ENCODE measurements around the gene RNF135. TPM values are rescaled to one million over a fixed set of nuclear protein-coding genes. Genes with fewer than 3 reads are reported as not detected.
"Not testable (repeated sequence)": the region's sequence is repeated elsewhere in the genome, so short reads cannot be mapped to it uniquely, and the experiment has no call there.

The RNF135 gene
- total RNA-seq, 5 donors from 2014 or later (not counting 1 experiment from before 2014, with no cell fraction given): 2.1 to 7.8 (median 6.4) TPM

GRCh38 chr17:30927756-30928155 is 43.1 kb upstream of the RNF135 start:
- Mint-ChIP-seq H3K27me3 (peaks cover 29 to 38% of the 10 kb centered on the region in 2 donors), H3K36me3 (no peaks in the 10 kb centered on the region), H3K9me3 (no peaks in the 10 kb centered on the region), H3K27ac (no peak overlapping the region), H3K4me1 (peaks cover 2 to 3% (median 2%) of the 10 kb centered on the region in 3 donors), H3K4me3 (no peak overlapping the region)
- ATAC-seq (replicated peaks in 1 of 4) (no peak), DNase-seq (no peak)
- no peak overlapping the region for H3K4me3 ChIP-seq (ENCODE audit: control insufficient read depth in 1 of 2, extremely low read depth in 1 of 2, low read length in 1 of 2)
- no peaks in the 10 kb centered on the region for H3K36me3 ChIP-seq (ENCODE audit: control insufficient read depth in 2 of 2, extremely low read depth in 1 of 2, insufficient read depth in 1 of 2, low read length in 1 of 2)
- no peak overlapping the region for H3K27ac ChIP-seq (ENCODE audit: low read length)
- peaks cover 0 to 42% of the 10 kb centered on the region in 2 experiments for H3K27me3 ChIP-seq (replicated peaks in 1 of 2; ENCODE audit: control insufficient read depth in 2 of 2, extremely low read depth in 1 of 2, insufficient read depth in 2 of 2, low read length in 1 of 2)
- no peaks in the 10 kb centered on the region for H3K9me3 ChIP-seq
- CTCF ChIA-PET: no interaction called here
- H3K4me1 ChIP-seq (ENCODE audit: control insufficient read depth in 1 of 2, extremely low read depth in 1 of 2, insufficient read depth in 2 of 2, low read length in 2 of 2): peaks cover 0 to 2% of the 10 kb centered on the region in 2 experiments
- POLR2A ChIA-PET: interaction anchor here in 1 of 2 donors (0.7 kb wide), 1 partner anchor 800 kb away, joined by 4 read pairs; no protein-coding TSS in a partner anchor
- WGBS (ENCODE audit: insufficient coverage): 44% methylated on average over 1 of the region's 5 CpGs

DNA sequence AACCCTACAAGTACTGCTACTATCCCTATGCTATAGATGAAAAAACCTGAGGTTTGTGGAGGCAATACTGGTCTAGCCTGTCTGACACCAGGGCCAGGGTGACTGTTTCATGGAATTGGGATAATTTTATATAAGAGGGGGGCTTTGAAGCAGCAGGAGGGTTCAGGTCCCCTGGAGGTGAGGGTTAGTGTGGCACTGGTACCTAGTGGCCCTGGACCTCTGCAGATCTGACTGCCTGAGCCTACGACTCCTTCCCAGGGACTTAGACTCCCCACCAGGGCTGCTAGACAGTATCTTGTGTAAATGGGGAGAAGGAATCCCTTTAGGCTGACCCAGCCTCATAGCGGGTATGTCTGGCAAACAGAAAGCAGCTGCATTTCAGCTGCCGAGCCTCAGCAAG is 42.3 kb upstream of the RNF135 start:
- POLR2A ChIA-PET: no interaction called here
- Mint-ChIP-seq H3K27me3 (peaks cover 25 to 30% of the 10 kb centered on the region in 2 donors), H3K27ac (no peak overlapping the region)

GRCh38 chr17:30929081-30929633 is 41.7 kb upstream of the RNF135 start:
- CTCF ChIA-PET: interaction anchor here in 1 of 2 donors (0.6 kb wide), 1 partner anchor 26 kb away, joined by 6 read pairs; no protein-coding TSS in a partner anchor

More for the DNA sequence above, 42.3 kb upstream of the RNF135 start:
- ATAC-seq (replicated peaks in 1 of 4) (no peak), DNase-seq (no peak)
- Mint-ChIP-seq H3K9me3 (no peaks in the 10 kb centered on the region), H3K4me3 (no peak overlapping the region), H3K4me1 (no peaks in the 10 kb centered on the region), H3K36me3 (no peaks in the 10 kb centered on the region)
- Histone ChIP-seq H3K27ac (ENCODE audit: low read length) (no peak overlapping the region), H3K4me1 (ENCODE audit: control insufficient read depth in 1 of 2, extremely low read depth in 1 of 2, insufficient read depth in 2 of 2, low read length in 2 of 2) (no peaks in the 10 kb centered on the region), H3K4me3 (ENCODE audit: control insufficient read depth in 1 of 2, extremely low read depth in 1 of 2, low read length in 1 of 2) (no peak overlapping the region), H3K36me3 (ENCODE audit: control insufficient read depth in 2 of 2, extremely low read depth in 1 of 2, insufficient read depth in 1 of 2, low read length in 1 of 2) (no peaks in the 10 kb centered on the region), H3K27me3 (replicated peaks in 1 of 2; ENCODE audit: control insufficient read depth in 2 of 2, extremely low read depth in 1 of 2, insufficient read depth in 2 of 2, low read length in 1 of 2) (peaks cover 0 to 34% of the 10 kb centered on the region in 2 experiments), H3K9me3 (no peaks in the 10 kb centered on the region)
- WGBS (ENCODE audit: insufficient coverage): no CpG with 5 or more reads among the region's 3 CpGs
- CTCF ChIA-PET: interaction anchor here in 1 of 2 donors (0.6 kb wide), 1 partner anchor 25 kb away, joined by 6 read pairs; no protein-coding TSS in a partner anchor

DNA sequence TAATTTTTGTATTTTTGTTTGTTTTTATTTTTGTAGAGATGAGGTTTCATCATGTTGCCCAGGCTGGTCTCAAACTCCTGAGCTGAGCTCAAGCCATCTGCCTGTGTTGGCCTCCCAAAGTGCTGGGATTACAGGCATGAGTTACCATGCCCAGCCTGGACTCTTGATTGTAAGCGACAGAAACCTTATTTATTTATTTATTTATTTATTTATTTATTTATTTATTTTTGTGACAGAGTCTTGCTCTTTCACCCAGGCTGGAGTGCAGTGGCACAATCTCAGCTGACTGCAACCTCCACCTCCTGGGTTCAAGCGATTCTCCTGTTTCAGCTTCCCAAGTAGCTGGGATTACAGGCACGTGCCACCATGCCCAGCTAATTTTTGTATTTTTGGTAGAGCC is 41.0 kb upstream of the RNF135 start:
- CTCF ChIA-PET; ATAC-seq (replicated peaks in 1 of 4); H3K36me3 Mint-ChIP-seq; H3K9me3 ChIP-seq; H3K4me3 Mint-ChIP-seq; H3K36me3 ChIP-seq (ENCODE audit: control insufficient read depth in 2 of 2, extremely low read depth in 1 of 2, insufficient read depth in 1 of 2, low read length in 1 of 2); H3K27ac ChIP-seq (ENCODE audit: low read length); H3K9me3 Mint-ChIP-seq; DNase-seq; H3K4me1 Mint-ChIP-seq; H3K4me3 ChIP-seq (ENCODE audit: control insufficient read depth in 1 of 2, extremely low read depth in 1 of 2, low read length in 1 of 2); H3K4me1 ChIP-seq (ENCODE audit: control insufficient read depth in 1 of 2, extremely low read depth in 1 of 2, insufficient read depth in 2 of 2, low read length in 2 of 2); H3K27ac Mint-ChIP-seq; POLR2A ChIA-PET: not testable (repeated sequence)
- WGBS (ENCODE audit: insufficient coverage): 100% methylated on average over 1 of the region's 3 CpGs
- H3K27me3 ChIP-seq (replicated peaks in 1 of 2; ENCODE audit: control insufficient read depth in 2 of 2, extremely low read depth in 1 of 2, insufficient read depth in 2 of 2, low read length in 1 of 2): peaks cover 0 to 24% of the 10 kb centered on the region in 2 experiments
- H3K27me3 Mint-ChIP-seq: peaks cover 20% of the 10 kb centered on the region in 2 donors

More at GRCh38 chr17:30929081-30929633, 41.7 kb upstream of the RNF135 start:
- no peak overlapping the region for H3K4me3 Mint-ChIP-seq
- H3K27me3 ChIP-seq (replicated peaks in 1 of 2; ENCODE audit: control insufficient read depth in 2 of 2, extremely low read depth in 1 of 2, insufficient read depth in 2 of 2, low read length in 1 of 2): peaks cover 0 to 29% of the 10 kb centered on the region in 2 experiments
- no peaks in the 10 kb centered on the region for H3K36me3 ChIP-seq (ENCODE audit: control insufficient read depth in 2 of 2, extremely low read depth in 1 of 2, insufficient read depth in 1 of 2, low read length in 1 of 2)
- no peak overlapping the region for H3K4me3 ChIP-seq (ENCODE audit: control insufficient read depth in 1 of 2, extremely low read depth in 1 of 2, low read length in 1 of 2)
- no peaks in the 10 kb centered on the region for H3K36me3 Mint-ChIP-seq
- POLR2A ChIA-PET: no interaction called here
- H3K27me3 Mint-ChIP-seq: peaks cover 24% of the 10 kb centered on the region in 2 donors
- H3K27ac Mint-ChIP-seq: no peak overlapping the region
- DNase-seq (no peak), ATAC-seq (replicated peaks in 1 of 4) (no peak)
- no peaks in the 10 kb centered on the region for H3K9me3 Mint-ChIP-seq
- 90% methylated on average over 7 of the region's 8 CpGs for WGBS (ENCODE audit: insufficient coverage)
- H3K9me3 ChIP-seq: no peaks in the 10 kb centered on the region
- H3K27ac ChIP-seq (ENCODE audit: low read length): no peak overlapping the region
- H3K4me1 Mint-ChIP-seq: no peaks in the 10 kb centered on the region
- H3K4me1 ChIP-seq (ENCODE audit: control insufficient read depth in 1 of 2, extremely low read depth in 1 of 2, insufficient read depth in 2 of 2, low read length in 2 of 2): no peaks in the 10 kb centered on the region

- no peaks in the 10 kb centered on the region for H3K4me1 ChIP-seq (ENCODE audit: control insufficient read depth in 1 of 2, extremely low read depth in 1 of 2, insufficient read depth in 2 of 2, low read length in 2 of 2)
- Mint-ChIP-seq H3K4me3 (no peak overlapping the region), H3K9me3 (no peaks in the 10 kb centered on the region), H3K27ac (no peak overlapping the region), H3K4me1 (no peaks in the 10 kb centered on the region), H3K36me3 (no peaks in the 10 kb centered on the region), H3K27me3 (peaks cover 17 to 18% of the 10 kb centered on the region in 2 donors)
- 83% methylated on average over 1 of the region's 3 CpGs for WGBS (ENCODE audit: insufficient coverage)
- H3K36me3 ChIP-seq (ENCODE audit: control insufficient read depth in 2 of 2, extremely low read depth in 1 of 2, insufficient read depth in 1 of 2, low read length in 1 of 2): no peaks in the 10 kb centered on the region
- ATAC-seq (replicated peaks in 1 of 4) (no peak), DNase-seq (no peak)
- H3K9me3 ChIP-seq: no peaks in the 10 kb centered on the region
- no peak overlapping the region for H3K27ac ChIP-seq (ENCODE audit: low read length)
- H3K27me3 ChIP-seq (replicated peaks in 1 of 2; ENCODE audit: control insufficient read depth in 2 of 2, extremely low read depth in 1 of 2, insufficient read depth in 2 of 2, low read length in 1 of 2): peaks cover 0 to 22% of the 10 kb centered on the region in 2 experiments
- H3K4me3 ChIP-seq (ENCODE audit: control insufficient read depth in 1 of 2, extremely low read depth in 1 of 2, low read length in 1 of 2): no peak overlapping the region
- ChIA-PET CTCF (no interaction called here), POLR2A (no interaction called here)
These were observed 40.3 kb upstream of the RNF135 start for GRCh38 chr17:30930495-30930894.

- H3K27me3 Mint-ChIP-seq: peaks cover 7 to 11% of the 10 kb centered on the region in 2 donors
- H3K36me3 Mint-ChIP-seq; H3K4me1 ChIP-seq (ENCODE audit: control insufficient read depth in 1 of 2, extremely low read depth in 1 of 2, insufficient read depth in 2 of 2, low read length in 2 of 2); POLR2A ChIA-PET; H3K9me3 ChIP-seq; H3K36me3 ChIP-seq (ENCODE audit: control insufficient read depth in 2 of 2, extremely low read depth in 1 of 2, insufficient read depth in 1 of 2, low read length in 1 of 2); H3K9me3 Mint-ChIP-seq; H3K4me1 Mint-ChIP-seq; CTCF ChIA-PET; ATAC-seq (replicated peaks in 1 of 4); H3K27ac Mint-ChIP-seq; H3K4me3 ChIP-seq (ENCODE audit: control insufficient read depth in 1 of 2, extremely low read depth in 1 of 2, low read length in 1 of 2); H3K4me3 Mint-ChIP-seq; DNase-seq; H3K27ac ChIP-seq (ENCODE audit: low read length): not testable (repeated sequence)
- peaks cover 0 to 12% of the 10 kb centered on the region in 2 experiments for H3K27me3 ChIP-seq (replicated peaks in 1 of 2; ENCODE audit: control insufficient read depth in 2 of 2, extremely low read depth in 1 of 2, insufficient read depth in 2 of 2, low read length in 1 of 2)
- 92% methylated on average over 3 of the region's 8 CpGs for WGBS (ENCODE audit: insufficient coverage)
These were observed 39.3 kb upstream of the RNF135 start for GRCh38 chr17:30931582-30931981.

Data from T-cell (primary cell).